Spinal cord (tissue), 10 donors: ENCODE results near the gene NSD1. TPM values are rescaled to one million over a fixed set of nuclear protein-coding genes. Genes with fewer than 3 reads are reported as not detected.

Experiments used
- DNase-seq, 6 donors: peaks; one replicate each; pipeline versions ENCODE4 v3.0.0 to v3.0.0-alpha.2; 2013 to 2015; ENCODE audit warnings: low spot score in 6 of 6, low read depth in 4 of 6
- H3K27ac ChIP-seq: one replicate; pipeline ENCODE4 v1.5.1; 2013; ENCODE audit warnings: low read depth, low read length, control low read depth
- H3K27me3 ChIP-seq: one replicate; pipeline ENCODE4 v1.6.1; 2013; ENCODE audit warnings: low read length; ENCODE audit not compliant: control insufficient read depth, insufficient read depth
- H3K36me3 ChIP-seq: one replicate; pipeline ENCODE4 v1.6.1; 2013; ENCODE audit warnings: low read length; ENCODE audit not compliant: control insufficient read depth, insufficient read depth
- H3K4me1 ChIP-seq: one replicate; pipeline ENCODE4 v1.6.1; 2013; ENCODE audit warnings: low read length; ENCODE audit not compliant: control insufficient read depth, insufficient read depth
- H3K4me3 ChIP-seq: one replicate; pipeline ENCODE4 v1.5.1; 2013; ENCODE audit warnings: low read depth, low read length, control low read depth
- H3K9me3 ChIP-seq: one replicate; pipeline ENCODE4 v1.6.1; 2013; ENCODE audit warnings: low read length; ENCODE audit not compliant: control insufficient read depth, insufficient read depth
- WGBS: methylation state at CpG from one replicate; pipeline ENCODE4 v1.1.5; 2013; ENCODE audit warnings: missing lambda C conversion rate; ENCODE audit not compliant: insufficient coverage; 5-methylcytosine and 5-hydroxymethylcytosine counted together
- polyA plus RNA-seq, 2 donors: library from polyadenylated mRNA; unstranded; fragments of 120-200 nt; gene quantifications; one replicate each; pipeline ENCODE4 v1.2.1, GENCODE V29; 2013; ENCODE audit not compliant: insufficient read length in 2 of 2
- total RNA-seq, 2 donors: library from RNA; depleted of rRNA in 1 of 2; stranded (reverse); fragments of 120-200 nt in 1 of 2; fragments of >200 nt in 1 of 2; gene quantifications; one replicate each; pipeline versions ENCODE4 v1.2.3 to v1.2.4, GENCODE V29; 2013 to 2014
- donor health status: healthy.

The NSD1 gene
- total and polyA plus RNA-seq, 4 donors, result 43.0 to 77.2 (median 58.7) TPM

DNA sequence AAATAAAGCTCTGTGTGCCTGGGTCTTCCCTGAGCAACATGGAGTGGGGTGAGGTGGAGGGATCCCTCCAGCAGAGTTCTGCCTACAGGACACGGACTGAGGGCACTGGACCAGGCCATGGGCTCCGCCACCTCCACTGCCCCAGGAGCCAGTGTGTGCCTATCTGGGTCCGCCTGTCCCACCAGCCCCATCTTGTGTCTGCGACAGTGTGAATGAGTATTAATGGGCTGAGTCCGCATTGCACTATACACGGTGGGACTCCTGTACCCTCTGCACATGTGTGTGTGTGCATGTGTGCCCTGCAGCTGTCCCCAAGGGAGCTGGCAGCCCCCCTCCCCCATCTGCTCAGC is 35.5 kb upstream of the NSD1 start:
- DNase-seq, result no peak
- peak overlapping the region; percentile 58 for H3K27ac ChIP-seq
- no peak overlapping the region for H3K4me3 ChIP-seq
- H3K9me3 ChIP-seq, result no peaks in the 10 kb centered on the region
- H3K4me1 ChIP-seq, result peaks cover 30% of the 10 kb centered on the region
- 43% methylated on average over 6 of the region's 6 CpGs for WGBS
- no peaks in the 10 kb centered on the region for H3K27me3 ChIP-seq
- peaks cover 28% of the 10 kb centered on the region for H3K36me3 ChIP-seq

DNA sequence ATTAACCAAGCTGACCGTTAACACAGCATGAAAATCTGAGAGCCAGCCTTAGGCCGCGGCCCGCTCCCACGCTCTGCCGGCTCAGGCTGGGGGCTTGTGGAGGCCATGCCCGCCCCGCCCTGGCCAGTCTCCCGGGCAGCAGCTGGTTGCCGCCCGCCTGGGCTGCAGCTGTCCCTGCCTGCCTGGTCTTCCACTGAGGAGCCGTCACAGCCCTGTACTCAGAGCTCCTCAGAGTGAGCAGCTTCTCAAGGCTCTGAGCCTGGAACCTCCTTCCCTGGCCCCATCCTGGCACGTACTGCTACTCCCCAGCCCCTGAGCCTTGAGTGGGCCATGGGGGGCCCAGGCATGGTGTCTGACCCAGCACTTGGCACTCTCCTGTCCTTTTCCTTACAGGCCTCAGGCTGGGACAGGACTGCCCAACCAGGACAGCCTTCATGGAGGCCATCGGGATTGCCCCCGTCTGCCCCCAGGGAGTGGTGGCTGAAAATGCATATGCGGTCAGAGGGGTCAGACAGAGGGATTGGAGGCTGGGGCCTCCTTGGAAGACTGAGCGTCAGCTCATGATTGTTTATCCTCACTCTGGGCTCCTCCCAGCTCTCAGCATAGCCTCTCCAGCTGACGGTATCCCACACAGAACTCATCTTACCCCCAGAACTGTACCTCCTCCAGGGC is 35.0 kb upstream of the NSD1 start:
- peak overlapping the region; percentile 58 for H3K27ac ChIP-seq
- no peaks in the 10 kb centered on the region for H3K27me3 ChIP-seq
- H3K9me3 ChIP-seq, result no peaks in the 10 kb centered on the region
- WGBS, result 26% methylated on average over 18 of the region's 18 CpGs
- no peak overlapping the region for H3K4me3 ChIP-seq
- peak in 4 of 6 donors; percentile 19 to 70 (median 50) for DNase-seq
- H3K4me1 ChIP-seq, result peaks cover 30% of the 10 kb centered on the region
- H3K36me3 ChIP-seq, result peaks cover 23% of the 10 kb centered on the region

DNA sequence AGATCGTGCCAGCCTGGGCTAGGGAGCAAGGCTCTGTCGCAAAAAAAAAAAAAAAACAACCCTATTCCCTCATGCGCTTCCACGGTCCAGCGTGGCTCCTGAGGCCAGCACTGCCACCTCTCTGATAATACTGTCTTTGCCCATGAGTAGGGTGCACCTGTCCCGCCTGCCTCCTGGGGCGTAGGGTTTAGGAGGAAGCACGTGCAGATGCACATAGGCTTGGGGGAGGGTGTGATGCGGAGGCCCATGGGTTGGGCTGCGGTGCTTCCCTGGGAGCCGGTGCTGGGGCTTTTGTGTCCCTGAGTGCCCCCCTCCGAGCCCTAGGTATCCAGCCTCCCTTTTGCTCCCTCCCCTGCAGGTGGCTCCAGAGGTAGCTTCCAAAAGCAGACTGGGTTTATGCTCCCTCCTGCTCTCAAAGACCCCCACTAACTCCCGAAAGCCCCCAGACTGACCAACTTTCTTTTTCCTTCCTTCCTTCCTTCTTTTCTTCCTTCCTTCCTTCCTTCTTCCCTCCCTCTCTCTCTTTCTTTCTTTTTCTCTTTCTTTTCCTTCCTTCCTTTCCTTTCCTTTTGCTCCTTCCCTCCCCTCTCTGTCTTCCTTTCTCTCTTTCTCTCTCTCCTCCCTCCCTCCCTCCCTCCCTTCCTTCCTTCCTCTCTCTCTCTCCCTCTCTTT is 34.0 kb upstream of the NSD1 start:
- peaks cover 19% of the 10 kb centered on the region for H3K36me3 ChIP-seq
- H3K27me3 ChIP-seq, result no peaks in the 10 kb centered on the region
- WGBS, result 59% methylated on average over 6 of the region's 13 CpGs
- H3K9me3 ChIP-seq, result no peaks in the 10 kb centered on the region
- no peak overlapping the region for H3K27ac ChIP-seq
- H3K4me3 ChIP-seq, result no peak overlapping the region
- no peak for DNase-seq
- peaks cover 26% of the 10 kb centered on the region for H3K4me1 ChIP-seq

DNA sequence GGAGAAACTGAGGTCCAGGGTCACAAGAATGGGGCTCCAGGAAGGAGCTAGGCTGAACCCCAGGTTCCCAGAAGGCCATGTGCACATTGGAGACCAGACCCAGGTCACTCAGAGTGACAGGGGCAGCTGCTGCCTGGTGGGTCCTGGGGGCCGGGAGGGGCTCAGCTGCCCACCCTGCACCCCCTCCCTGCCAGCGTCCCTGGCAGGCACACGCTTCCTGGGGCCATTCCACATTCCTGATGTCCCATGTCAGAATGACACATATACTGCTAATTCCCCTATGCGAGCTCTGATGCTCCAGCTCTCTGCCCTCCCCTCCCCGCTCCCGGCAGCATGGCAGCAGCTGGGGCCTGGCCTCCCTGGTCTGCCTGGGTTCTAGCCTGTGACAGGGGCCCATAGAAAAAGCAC is 32.9 kb upstream of the NSD1 start:
- Histone ChIP-seq H3K27me3 (no peaks in the 10 kb centered on the region), H3K27ac (no peak overlapping the region), H3K9me3 (no peaks in the 10 kb centered on the region), H3K4me3 (no peak overlapping the region), H3K36me3 (peaks cover 13% of the 10 kb centered on the region), H3K4me1 (peaks cover 16% of the 10 kb centered on the region)
- no peak for DNase-seq
- WGBS, result 68% methylated on average over 6 of the region's 6 CpGs

DNA sequence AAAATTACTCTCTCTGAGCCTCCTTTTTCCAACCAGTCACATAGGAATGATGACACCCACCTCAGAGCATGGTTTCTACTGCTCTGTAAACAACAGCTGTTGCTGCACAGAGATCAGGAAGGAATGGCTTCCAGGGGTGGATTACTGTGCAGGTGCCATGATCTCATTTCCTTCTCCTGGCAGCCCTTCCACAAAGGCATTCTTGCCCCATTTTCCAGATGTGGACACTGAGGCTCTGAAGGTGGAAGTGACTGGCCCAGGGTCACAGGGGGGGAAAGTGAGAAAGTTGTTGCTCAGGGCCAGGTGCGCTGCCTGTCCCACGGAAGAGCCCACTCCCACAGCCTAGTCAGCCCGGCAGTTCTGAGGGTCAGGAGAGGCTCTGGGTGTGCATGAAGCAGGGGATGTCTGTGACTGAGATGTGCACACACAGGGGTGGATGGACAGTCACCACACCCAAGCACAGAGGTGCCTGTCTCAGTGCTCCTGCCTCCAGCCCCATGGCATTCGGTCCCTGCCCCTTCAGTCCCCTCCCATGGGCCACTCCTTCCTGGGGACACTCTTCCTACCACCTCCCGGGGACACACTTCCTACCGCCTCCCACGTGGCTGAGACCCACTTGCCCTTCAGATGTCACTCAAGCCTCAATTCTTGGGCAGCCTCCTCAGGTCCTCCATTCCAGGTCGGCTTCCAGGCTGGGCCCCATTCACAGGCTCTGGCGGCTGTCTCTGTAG is 29.9 kb upstream of the NSD1 start:
- no peak for DNase-seq
- no peak overlapping the region for H3K4me3 ChIP-seq
- 48% methylated on average over 6 of the region's 9 CpGs for WGBS
- H3K9me3 ChIP-seq, result no peaks in the 10 kb centered on the region
- peaks cover 5% of the 10 kb centered on the region for H3K4me1 ChIP-seq
- no peak overlapping the region for H3K27ac ChIP-seq
- no peaks in the 10 kb centered on the region for H3K27me3 ChIP-seq
- no peaks in the 10 kb centered on the region for H3K36me3 ChIP-seq

DNA sequence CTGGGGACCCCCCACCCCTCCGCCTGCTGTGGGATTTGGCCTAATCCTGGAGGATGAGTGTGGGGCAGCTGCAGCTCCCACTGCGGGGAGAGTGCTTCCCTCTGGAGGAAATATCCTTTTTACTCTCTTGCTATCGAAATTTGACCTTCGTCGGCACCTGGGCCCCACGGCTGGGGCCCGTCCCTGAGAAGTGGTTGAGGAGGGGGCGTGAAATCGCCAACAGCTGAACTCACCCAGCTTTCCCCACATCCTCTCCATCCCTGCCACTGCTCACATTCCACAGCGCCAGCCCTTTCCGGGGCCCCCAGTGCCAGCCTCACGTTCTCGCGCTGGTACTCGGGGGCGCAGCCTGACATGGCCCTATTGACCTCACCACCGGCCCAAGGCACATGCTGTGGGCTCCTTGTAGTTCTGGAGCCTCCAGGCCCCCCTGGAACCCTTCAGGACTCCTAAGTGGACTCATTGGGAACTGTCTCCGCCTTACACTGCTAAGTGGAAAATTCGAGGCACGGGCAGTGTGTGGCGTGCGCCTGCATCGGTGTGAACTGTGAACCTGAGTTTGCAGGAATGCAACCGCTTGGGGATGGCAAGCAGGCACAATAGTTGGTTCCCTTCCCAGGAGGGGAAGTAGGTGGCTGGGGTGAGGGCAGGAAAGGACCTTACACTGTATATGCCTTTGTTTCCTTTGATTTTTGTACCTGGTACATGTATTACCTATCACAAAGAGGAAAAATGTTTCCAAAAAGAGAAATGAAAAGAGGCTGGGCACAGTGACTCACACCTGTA is 27.7 kb upstream of the NSD1 start:
- H3K36me3 ChIP-seq, result no peaks in the 10 kb centered on the region
- no peaks in the 10 kb centered on the region for H3K4me1 ChIP-seq
- no peaks in the 10 kb centered on the region for H3K9me3 ChIP-seq
- H3K27ac ChIP-seq, result no peak overlapping the region
- WGBS, result 78% methylated on average over 16 of the region's 24 CpGs
- DNase-seq, result no peak
- H3K27me3 ChIP-seq, result no peaks in the 10 kb centered on the region
- H3K4me3 ChIP-seq, result no peak overlapping the region

DNA sequence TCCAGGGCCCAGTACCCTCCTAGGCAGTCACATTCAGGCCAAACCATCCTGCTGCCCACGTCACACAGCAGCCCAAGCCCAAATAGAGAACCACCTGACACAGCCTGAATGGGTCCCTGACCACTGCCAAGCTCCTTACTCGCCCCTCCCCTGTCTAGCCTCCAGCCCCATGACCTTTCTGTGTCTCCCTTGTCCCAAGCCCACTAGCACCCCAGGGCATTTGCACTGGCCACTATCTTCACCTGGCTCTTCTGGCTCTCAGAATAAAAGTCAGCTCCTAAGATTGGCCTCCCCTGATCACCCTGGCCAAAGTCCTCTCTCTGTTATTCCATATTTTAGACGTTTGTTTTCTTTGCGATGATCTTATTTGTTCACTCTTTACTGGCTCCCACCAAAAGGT is 26.4 kb upstream of the NSD1 start:
- Histone ChIP-seq H3K27ac (no peak overlapping the region), H3K9me3 (no peaks in the 10 kb centered on the region), H3K4me1 (peaks cover 6% of the 10 kb centered on the region), H3K27me3 (no peaks in the 10 kb centered on the region), H3K4me3 (no peak overlapping the region), H3K36me3 (no peaks in the 10 kb centered on the region)
- DNase-seq, result no peak
- 65% methylated on average over 4 of the region's 4 CpGs for WGBS

DNA sequence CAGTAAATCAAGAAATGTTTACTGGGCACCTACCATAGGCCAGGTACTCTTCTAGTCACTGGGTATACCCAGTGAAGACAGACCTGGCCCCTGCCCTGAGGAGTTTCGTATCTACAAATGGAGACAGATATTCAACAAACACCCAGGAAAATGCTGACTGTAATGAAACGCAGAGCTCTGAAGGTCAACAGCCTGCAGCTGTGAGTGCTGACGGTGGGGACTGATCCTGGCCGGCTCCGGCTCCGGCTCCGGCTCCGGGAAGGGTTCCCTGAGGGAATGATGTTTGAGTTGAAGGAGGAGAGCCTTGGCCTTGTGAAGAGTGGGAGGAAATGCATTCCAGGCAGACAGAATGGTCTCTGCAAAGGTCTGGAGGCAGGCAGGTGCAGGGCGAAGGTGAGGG is 23.8 kb upstream of the NSD1 start:
- Histone ChIP-seq H3K4me1 (peaks cover 9% of the 10 kb centered on the region), H3K27me3 (no peaks in the 10 kb centered on the region), H3K4me3 (no peak overlapping the region), H3K27ac (no peak overlapping the region), H3K36me3 (no peaks in the 10 kb centered on the region), H3K9me3 (no peaks in the 10 kb centered on the region)
- 64% methylated on average over 8 of the region's 9 CpGs for WGBS
- peak in 1 of 6 donors; percentile 21 for DNase-seq

DNA sequence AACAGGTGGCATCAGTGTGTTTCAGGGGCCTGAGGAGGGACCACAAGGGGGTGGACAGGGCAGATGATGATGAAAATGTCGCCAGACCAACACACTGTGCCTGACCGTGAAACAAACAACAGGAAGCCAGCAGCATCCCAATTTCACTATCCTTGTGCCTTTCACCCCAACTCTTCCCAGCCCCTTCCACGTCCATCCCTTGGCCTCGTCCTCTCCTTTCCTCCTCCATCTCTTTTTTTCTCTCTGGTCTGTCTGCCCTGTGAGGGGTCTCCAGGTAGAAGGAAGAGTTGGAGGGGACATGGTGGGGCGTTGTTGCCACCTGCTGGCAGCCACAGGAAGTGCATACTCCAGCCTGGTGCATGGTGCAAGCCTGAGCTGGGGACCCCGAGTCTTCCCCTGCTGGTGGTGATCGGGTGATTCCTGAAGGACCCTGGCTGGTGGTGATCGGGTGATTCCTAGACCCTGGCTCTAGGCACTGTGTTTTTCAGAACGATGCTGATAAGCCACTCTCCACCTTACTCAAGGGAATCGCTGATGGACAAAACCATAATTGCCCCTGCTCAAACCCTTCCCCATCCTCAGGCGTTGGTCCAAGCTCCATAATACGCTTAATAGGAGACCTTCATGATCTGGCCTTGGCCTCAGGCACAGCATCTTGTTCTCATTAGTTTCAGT is 21.7 kb upstream of the NSD1 start:
- Histone ChIP-seq H3K36me3 (no peaks in the 10 kb centered on the region), H3K27ac (no peak overlapping the region), H3K4me1 (peaks cover 16% of the 10 kb centered on the region), H3K27me3 (no peaks in the 10 kb centered on the region), H3K4me3 (no peak overlapping the region), H3K9me3 (no peaks in the 10 kb centered on the region)
- WGBS, result 25% methylated on average over 8 of the region's 12 CpGs
- peak in 4 of 6 donors; percentile 38 to 92 (median 69) for DNase-seq
